ENCODE data around the gene ZNF616.

Gene ZNF616

DNA sequence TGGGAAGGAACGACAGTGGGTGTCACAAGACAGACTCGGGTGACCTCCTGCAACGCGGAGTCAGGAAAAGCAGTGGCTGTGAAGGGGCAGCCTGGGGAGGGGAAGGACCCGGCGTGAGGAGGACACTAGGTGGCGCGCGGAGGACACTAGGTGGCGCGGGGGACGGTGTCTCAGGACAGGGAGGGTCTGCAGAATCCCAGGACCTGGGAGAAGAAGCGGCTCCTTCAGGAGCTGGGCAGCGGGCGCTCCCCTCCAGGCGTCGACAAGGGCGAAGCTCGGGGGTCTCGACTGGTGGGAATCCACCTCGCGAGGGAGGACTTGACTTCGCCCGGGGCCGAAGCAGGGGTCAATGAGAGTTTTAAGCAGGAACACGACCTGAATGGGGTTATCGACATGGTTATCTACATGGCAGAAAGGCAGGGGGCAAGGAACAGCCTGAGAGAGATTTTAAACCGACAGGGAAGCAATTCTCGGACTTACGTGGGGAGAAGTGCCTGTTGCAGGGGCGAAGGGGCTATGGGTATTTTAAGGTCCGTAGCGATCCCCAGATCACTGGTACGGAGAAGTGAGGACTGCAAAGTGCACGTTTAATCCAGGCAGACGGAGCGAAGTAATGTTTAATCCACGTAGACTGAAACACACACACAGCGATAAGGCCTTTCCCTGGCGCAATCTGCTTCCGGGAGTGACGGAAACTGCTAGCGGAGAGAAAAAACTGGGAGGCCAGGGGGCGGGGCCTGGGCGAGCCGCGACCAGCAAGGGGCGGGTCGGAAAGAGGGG, at the start of gene ZNF616:
Gene ZNF616, minus strand, starts transcription at position 687 of the 780 bp plus-strand sequence. CDS start 9,426 bp downstream, outside the sequence.
- DNase-seq: peak; percentile 97

DNA sequence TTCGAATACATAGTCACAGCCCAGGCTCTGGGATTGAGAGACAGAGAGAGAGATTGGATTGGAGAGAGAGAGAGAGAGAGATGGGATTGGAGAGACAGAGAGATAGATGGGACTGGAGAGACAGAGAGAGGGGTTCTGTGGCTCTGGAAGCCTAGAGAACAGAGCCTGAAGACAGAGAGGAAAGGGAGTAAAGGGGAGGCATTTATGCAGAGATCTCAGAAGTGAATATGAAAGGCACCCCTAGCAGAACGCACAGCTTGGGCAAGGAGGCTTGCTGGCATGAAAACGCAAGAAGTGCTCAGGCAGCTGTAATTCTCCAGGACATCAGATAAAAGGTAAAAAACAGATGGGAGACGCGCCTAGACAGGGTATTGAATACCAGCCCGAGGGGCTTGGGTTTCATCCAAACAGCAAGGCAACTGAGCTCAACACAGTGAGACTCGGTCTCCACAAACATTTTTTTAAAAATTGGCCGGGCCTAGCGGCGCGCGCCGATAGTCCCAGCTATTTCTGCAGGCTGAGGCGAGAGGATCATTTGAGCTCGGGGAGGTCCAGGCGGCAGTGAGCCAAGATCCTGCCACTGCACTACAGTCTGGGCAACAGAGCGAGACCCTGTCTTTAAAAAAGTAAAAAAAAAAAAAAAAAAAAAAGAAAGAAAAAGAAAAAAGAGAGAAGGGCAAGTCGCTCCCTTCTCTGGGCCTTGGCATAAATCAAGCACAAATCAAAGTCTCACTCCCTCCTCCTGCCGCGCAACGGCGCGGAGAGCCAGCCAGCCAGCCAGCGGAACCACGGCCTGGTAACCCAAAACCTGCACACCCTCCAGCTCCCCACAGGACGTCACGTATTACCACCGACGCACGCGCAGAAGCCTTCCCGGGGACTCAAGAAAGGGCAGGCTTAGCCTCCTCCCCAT, 49.3 kb upstream of the ZNF616 start:
- no peak for DNase-seq

DNA sequence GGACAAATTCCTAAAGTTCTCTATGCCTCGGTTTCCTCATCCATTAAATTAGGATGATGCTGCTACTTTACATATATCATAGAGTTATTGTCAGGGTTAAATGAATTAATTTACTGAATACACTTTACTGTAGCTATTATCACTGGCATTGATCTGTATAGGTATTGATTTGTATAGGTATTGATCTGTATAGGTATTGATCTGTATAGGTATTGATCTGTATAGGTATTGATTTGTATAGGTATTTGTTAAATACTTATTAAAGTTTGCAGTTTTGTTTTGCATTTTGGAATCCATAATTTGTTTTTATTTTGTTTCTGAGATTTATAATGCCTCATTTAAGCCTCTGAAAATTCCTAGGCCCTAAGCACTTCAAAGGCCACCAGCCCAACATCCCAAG, 47.7 kb upstream of the ZNF616 start:
- no peak for DNase-seq

DNA sequence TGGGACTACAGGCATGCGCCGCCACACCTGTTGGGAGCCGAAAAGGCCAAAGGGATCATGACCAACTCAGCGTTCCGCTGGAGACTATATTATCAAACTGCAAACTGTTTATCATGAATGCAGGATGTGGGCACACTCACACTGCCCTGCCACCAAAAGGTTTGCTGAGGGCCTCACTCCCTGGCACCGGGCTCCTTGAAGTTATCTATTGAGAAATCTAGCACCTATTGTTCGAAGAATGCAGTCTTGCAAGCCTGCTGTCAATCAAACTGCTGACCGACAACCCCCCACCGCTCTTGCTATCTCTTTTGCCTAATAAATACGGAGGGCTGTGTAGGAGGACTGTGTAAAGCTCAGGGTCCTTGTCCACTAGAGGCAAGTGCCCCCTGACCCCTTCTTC, 36.8 kb upstream of the ZNF616 start:
- DNase-seq: no peak

DNA sequence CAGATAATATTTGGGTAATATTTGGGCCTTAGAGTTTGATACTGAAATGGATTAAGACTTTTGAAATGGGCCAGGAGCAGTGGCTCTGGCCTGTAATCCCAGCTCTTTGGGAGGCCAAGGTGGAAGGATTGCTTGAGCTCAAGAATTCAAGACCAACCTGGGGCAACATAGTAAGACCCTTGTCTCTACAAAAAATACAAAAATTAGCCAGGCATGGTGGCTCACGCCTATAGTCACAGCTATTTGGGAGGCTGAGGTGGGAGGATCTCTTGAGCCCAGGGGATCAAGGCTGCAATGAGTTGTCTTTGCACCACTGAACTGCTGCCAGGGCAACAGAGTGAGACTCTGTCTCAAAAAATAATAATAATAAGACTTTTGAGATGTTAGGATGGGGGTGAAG, 32.6 kb upstream of the ZNF616 start:
- no peak for DNase-seq

DNA sequence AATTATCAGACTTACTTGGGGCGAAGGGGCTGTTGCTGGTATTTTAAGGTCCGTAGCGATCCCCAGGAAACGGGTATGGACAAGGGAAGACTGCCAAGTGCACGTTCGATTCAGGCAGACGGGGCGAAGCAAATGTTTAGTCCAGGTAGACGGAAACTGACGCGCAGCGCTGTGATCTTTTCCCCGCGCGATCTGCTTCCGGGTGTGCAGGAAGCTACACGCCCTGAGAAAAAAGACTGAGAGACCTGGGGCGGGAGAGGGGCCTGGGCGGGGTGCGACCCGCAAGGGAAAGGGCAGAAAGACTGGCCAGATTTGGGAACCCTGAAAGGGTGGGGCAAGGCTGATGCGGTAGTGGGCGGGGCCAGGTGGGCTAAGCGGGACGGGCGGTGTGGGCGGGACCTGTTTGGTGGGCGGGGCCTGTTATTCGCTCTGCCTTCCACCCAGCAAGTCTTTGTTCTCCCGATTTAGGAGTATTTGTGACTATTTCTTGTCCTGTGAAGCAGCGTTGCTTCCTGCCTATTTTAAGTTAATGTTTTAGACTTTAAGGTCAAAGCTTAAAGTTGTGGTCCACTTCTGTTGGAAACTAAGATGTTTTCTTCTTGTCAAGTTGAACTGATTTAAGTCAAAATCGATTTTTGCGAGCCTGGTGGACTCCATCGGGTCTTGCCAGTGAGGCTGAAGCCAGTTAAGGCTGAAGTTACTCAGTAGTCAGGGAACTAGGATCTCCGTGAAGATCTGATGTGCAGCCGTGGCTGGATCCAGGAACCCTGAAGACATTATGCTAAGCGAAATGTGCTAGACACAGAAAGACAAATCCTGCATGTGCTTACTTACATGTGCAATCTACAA, 31.8 kb upstream of the ZNF616 start, which contains the start of gene ZNF836:
Gene ZNF836, minus strand, starts transcription at position 301 of the 849 bp plus-strand sequence. CDS start 3,549 bp downstream, outside the sequence.
- peak; percentile 87 for DNase-seq

DNA sequence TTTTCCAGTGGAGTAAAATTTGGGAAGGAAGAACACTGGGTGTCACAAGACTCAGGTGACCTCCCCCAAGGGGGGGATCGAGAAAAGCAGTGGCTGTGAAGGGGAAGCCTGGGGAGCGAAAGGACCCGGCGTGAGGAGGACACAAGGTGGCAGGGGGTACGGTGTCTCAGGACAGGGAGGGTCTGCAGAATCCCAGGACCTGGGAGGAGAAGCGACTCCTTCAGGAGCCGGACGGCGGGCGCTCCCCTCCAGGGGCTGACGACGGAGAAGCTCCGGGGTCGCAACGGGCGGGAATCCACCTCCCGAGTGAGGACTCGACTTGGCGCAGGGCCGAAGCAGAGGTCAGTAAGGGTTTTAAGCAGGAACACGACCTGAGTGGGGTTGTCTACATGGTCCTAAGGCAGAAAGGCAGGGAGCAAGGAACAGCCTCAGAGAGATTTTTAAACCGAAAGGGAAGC, 31.2 kb upstream of the ZNF616 start:
- DNase-seq: no peak

DNA sequence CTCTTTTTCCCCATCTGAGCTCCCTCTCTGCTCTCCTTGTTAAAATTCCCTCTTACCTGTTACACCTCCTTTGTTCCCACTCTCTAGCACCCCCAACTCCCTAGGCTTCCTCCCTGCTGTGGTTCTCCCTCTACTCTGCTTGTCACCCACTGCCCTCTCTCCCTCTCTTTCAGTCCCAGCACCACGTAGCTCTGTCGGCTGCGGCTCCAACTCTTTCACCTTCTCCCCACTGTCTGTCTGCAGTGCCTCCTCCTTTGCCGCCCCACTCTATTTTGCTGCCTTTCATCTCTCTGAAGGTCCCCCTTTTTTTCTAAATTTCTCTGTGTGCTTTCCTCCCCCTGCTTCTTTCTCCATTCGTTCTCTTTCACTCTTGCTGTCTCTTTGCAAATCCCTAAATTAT, 30.6 kb upstream of the ZNF616 start:
- DNase-seq: no peak

DNA sequence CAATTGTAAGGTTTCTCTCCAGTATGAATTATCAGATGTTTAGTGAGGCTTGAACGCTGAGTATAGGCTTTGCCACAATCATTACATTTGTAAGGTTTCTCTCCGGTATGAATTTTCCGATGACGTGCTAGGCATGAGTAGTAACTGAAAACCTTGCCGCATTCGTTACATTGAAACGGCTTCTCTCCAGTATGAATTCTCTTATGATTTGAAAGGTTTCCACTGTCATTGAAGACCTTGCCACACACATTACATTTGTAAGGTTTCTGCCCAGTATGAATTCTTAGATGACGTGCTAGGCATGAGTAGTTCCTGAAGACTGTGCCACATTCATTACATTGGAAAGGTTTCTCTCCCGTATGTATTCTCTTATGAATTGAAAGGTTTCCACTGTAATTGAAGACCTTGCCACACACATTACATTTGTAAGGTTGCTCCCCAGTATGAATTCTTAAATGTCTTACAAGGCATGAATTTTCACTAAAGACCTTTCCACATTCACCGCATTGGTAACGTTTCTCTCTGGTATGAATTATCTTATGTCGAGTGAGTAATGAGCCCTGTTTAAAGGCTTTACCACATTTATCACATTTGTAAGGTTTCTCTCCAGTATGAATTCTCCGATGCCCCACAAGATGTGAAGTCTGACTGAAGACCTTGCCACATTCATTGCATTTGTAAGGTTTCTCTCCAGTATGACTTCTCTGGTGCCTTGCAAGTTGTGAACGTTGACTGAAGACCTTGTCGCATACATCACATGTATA, 16.0 kb upstream of the ZNF616 start:
- no peak for DNase-seq

DNA sequence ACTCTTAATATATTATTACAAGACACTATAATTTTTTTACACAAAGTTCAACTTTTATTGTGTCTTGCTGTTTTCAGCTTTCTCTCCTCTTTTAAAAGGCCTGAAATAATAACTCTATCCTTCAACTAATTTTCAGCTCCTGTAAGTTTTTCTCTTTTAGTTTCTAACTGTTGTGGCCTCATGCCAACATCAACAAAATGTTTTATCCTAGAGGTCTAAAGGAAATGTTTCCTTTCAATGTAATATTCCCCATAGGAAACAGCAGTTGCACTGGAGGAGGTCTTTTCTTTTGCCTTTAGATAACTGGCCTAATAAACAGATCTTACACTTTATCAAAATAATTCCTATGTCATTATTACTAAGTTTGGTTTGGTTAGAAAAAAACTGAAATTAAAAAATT, 8.5 kb upstream of the ZNF616 start:
- DNase-seq: no peak

DNA sequence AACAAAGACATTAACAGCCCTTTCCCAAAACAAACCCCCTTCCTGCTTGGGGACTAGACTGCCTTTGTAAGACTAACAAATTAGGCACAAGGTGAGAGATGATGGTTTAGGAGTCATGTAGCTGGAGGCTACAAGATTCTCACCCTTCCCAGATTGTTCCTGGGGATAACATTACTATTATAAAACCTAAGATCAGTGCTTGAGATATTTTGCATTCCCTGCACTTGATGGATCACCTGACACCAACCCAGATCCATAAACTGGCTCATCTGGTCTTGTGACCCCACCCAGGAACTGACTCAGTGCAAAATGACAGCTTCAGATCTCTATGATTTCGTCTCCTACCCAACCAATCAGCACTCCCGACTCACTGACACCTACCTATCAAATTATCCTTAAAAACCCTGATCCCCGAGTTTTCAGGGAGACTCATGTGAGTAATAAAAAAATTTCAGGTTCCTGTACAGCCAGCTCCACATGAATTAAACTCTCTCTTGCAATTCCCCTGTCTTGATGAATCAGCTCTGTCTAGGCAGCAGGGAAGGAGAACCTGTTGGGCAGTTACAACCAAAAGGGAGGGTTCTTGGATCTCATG, 2.4 kb upstream of the ZNF616 start:
- no peak for DNase-seq

DNA sequence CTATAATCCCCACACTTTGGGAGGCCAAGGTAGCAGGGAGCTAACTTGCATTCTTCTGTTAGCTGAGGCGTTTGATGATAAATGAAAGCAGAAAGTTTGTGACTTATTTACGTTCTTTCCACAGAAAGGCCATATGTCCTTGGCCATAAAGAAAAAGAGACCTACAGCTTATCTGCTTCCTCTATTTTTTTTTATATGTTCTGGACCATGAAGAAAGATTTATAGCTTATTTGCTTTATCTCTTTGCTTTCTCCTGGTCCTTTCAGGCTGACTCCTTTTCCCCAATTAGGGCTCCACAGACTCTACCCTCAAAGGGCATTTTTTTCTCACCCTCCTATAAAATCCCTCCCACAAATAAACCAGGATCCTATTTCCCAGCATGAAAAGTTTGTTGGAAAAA, 1.5 kb upstream of the ZNF616 start:
- no peak for DNase-seq

DNA sequence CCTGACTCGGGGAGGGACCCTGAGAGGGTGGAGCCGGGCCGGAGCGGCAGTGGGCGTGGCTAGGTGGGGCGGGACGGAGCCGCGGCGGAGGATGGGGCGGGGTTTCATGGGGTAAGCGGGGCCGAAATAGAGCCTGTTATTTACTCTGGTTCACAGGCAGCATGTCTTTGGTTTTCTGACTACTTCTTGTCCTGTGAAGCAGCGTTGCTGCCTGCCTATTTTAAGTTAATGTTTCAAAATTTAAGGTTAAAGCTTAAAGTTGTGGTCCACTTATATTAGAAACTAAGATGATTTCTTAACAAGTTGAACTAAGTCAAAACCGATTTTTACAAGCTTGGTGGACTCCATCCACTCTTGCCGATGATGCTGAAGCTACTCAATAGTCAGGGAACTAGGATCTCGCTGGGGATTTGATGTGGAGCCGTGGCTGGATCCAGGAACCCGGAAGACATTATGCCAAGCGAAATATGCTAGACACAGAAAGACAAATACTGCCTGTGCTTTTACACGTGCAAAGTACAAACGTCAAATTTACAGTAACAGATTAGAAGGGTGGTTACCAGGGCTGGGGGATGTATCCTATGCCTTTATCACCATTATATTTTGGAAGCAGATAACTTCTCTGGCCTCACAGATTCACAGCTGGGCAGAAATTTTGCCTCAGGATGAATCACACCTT, 433 bp upstream of the ZNF616 start:
- DNase-seq: no peak

DNA sequence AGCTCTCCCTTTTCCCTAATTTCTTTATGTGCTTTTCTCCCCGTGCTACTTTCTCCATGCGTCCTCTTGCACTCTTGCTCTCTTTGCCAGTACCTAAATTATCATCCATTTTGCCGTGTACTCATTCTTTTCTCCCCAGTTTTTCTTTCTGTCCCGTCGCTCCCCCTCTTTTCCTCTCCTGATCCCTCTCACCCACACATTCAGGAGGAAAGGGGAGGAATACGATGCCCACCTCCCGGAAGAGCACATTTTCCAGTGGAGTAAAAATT, 821 bp downstream of the ZNF616 start:
- DNase-seq: no peak

DNA sequence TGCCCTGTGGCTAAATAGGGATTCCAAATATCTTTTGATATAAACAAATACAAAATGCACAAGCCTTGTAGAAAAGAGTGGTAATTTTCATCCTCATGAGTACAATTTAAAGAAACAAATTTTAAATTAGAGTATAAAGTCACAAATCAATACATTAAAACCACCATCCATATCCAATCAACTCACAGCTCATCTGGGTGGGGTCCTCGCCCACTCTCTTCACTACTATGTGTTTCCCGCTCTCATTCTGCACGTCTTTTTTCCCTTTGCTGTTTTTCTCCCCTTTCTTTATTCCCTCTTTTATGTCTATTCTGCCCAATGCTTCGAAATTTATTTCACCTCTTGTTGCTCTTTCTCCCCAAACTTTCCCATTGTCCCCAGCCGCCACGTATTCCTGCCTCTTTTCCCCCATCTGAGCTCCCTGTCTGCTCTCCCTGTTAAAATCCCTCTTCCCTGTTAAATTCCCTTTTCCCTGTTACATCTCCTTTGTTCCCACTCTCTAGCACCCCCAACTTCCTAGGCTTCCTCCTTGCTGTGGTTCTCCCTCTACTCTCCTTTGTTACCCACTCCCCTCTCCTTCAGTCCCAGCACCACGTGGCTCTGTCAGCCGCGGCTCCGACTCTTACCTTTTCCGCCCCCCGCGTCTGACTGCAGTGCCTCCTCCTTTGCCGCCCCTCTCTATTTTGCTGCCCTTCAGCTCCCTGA, 1.3 kb downstream of the ZNF616 start:
- peak; percentile 13 for DNase-seq

DNA sequence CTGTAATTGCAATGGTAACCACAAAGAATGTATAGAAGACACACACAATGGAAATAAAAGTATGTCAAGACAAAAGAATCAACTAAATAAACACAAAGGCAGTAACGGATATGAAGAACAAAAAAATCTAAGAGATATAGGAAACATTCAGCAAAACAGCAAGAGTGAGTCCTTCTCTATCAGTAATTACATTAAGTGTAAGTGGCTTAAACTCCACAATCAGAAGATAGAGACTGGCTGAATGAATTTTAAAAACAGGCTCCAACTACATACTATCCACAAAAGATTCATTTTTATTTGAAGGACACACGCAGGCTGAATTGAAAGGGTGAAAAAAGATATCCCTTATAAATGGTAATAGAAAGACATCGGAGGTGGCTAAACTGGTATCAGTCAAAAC, 19.5 kb downstream of the ZNF616 start:
- DNase-seq: no peak

DNA sequence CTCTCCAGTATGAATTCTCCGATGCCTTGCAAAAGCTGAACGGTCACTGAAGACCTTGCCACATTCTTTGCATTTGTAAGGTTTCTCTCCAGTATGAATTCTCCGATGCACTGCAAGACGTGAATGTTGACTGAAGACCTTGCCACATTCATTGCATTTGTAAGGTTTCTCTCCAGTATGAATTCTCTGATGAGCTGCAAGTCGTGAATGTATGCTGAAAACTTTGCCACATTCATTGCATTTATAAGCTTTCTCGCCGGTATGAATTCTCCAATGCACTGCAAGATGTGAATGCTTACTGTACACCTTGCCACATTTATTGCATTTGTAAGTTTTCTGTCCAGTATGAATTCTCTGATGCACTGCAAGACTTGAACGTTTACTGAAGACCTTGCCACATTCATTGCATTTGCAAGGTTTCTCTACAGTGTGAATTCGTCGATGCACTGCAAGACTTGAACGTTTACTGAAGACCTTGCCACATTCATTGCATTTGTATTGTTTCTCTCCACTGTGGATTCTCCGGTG, 24.1 kb downstream of the ZNF616 start:
- DNase-seq: no peak

DNA sequence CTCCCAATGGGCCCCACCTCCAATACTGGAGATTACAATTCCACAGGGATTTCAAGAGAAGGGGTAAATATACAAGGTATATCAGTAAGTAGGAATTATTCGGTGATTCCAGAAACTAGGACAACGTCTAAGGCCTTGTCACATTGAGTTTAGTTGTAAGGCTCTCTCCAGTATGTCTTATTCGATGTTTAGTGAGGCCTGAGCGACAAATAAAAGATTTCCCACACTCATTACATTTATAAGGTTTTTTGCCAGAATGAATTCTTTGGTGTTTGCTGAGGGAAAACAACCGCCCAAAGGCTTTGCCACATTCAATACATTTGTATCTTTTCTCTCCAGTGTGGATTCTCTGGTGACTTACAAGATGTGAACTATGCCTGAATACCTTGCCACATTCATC, 25.0 kb downstream of the ZNF616 start:
- DNase-seq: no peak

DNA sequence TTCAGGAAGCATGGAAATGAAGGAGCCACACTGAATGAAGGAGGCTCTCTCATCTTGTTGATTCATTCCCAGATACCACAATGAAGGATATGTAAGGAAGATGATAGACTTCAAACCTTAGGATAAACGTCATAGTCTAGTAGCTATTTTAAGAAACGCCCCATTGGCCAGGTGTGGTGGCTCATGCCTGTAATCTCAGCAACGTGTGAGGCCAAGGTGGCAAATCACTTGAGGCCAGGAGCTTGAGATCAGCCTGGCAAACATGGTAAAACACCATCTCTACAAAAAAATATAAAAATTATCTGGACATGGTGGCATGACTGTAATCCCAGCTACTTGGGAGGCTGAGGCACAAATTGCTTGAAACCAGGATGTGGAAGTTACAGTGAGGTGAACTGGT, 27.1 kb downstream of the ZNF616 start:
- DNase-seq: no peak

DNA sequence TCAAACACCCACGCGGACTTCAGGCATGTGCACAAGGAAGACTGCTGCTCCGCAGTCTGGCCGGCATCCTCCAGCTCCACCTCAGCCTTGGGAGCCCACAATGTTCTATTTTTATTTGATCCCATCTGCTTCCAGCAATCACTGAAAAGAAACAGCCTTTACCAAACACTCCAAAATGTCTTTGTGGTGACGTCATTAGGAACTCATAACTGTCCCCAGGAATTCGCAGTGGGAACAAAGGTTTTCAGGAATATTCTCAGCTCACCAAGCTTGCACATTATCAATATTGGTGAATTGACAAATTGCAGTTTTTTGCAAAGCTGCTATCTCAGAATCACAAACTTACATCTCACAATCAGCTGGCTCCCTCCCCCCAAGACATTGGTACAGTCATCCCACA, 29.0 kb downstream of the ZNF616 start:
- no peak for DNase-seq
